GM12872 (cell line): ENCODE data around the gene HMGCLL1.

Experiments used
- TF ChIP-seq, protein P1 (sequence below): IDR thresholded peaks from 3 replicates; pipeline ENCODE4 v1.5.1; 2011; ENCODE audit warnings: low read depth, mild to moderate bottlenecking, low read length, moderate library complexity; ENCODE audit not compliant: insufficient read depth

The HMGCLL1 gene

DNA sequence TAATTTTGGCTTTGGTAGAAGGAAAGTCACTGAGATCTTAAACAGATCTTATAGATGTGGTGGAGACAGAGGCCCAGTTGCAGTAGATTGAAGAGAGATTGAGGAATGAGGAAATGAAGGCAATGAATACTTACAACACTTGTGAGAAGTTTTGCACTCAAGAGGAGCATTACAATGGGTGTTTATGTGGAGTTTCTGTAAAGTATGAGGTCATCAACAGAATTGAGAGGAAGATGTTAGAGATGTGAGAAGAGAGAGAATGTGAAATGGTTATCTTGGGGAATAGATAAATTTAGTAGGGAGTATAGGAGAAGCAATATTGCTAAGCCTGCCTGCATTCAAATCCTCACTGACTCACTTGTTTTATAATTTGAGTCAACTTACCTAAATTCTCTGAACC, 168.3 kb downstream of the HMGCLL1 start:
- TF ChIP-seq, protein P1, sequence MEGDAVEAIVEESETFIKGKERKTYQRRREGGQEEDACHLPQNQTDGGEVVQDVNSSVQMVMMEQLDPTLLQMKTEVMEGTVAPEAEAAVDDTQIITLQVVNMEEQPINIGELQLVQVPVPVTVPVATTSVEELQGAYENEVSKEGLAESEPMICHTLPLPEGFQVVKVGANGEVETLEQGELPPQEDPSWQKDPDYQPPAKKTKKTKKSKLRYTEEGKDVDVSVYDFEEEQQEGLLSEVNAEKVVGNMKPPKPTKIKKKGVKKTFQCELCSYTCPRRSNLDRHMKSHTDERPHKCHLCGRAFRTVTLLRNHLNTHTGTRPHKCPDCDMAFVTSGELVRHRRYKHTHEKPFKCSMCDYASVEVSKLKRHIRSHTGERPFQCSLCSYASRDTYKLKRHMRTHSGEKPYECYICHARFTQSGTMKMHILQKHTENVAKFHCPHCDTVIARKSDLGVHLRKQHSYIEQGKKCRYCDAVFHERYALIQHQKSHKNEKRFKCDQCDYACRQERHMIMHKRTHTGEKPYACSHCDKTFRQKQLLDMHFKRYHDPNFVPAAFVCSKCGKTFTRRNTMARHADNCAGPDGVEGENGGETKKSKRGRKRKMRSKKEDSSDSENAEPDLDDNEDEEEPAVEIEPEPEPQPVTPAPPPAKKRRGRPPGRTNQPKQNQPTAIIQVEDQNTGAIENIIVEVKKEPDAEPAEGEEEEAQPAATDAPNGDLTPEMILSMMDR, result no peak

DNA sequence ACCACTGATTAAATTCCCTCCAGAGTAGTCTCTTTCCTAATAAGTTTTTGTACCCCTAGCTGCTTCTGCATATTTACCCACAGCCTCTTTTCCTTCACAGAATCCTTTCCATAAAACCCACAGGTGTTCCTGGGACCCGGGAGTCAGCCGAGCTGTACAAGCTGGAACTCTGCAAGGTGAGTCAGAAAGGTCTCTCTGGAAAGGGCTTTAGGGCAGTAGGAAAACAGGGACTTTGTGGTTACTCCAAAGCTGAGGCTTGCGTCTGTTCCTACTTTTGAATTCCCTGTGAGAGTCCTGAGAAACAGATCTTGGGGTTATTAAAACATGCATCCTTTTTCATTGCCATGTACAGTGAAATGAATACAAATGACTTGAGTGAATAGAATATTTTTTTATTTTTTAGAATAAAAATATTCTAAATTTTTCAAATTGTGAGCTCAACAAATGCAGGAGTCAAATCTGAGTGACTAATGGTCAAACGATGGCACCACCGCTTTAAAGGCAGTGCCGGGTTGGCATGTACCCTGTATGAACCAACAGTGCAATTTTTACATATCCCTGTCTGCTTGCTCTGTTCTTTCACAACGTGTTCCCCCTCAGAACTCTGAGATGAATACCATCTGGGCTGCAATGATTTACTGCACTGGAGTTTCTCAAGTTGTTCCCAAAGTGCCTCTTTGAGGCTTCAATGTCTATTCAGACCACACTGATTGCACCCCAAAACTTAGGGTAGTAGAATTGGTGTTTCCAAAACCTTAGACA, 173.3 kb downstream of the HMGCLL1 start:
- TF ChIP-seq, protein P1, result no peak

DNA sequence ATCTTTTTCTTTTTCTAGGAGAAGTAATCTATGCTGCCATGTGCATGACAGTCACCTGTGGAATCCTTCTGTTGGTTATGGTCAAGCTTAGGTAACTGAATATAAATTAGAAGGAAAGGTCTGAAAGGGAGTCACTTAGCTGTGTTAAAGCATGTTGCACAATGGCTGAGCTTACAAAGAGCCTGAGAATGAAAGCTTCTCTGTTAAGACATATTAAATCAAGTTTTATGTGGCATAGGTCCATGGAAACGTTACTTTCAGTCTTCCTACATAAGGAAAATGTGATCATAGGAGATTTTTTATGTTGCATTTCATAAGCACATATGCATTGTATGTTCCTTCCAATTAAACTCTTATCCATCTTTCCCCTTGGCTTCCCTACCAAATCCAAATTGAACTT, 179.6 kb downstream of the HMGCLL1 start:
- TF ChIP-seq, protein P1, result no peak

DNA sequence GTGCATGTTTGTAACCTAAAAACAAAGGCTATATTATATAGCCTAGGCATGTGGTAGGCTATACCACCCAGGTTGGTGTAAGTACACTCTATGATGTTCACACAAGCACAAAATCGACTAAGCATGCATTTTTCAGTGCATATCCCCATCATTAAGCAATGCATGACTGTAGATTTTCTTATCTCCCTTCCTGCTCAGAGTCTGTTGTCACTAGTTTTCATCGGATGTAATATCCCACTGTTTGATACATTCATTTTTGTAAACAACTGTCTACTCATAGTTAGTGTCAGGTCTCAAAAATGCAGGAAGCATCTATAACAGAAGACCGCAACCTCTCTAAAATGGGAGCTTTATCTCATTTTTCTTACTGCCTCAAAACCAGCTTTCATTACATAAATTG, 181.0 kb downstream of the HMGCLL1 start:
- TF ChIP-seq, protein P1, result no peak

DNA sequence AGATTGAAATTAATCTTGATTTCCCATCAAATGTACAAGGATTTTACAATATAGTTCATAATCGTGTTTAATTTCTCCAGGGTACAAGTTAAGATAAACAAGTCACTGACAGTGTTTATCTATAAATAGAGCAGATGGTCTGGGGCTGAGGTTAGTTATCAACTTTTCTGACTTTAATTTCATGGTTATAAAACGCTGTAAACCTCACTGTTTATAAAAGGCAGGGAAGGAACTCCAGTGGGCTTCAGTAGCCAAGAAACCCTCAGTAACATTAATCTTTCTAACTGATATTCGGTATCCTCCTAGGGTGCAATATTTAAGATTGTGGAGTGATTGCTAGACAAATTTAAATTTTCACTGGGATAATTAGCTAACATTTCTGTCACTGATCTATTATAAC, 183.1 kb downstream of the HMGCLL1 start:
- TF ChIP-seq, protein P1, result no peak

DNA sequence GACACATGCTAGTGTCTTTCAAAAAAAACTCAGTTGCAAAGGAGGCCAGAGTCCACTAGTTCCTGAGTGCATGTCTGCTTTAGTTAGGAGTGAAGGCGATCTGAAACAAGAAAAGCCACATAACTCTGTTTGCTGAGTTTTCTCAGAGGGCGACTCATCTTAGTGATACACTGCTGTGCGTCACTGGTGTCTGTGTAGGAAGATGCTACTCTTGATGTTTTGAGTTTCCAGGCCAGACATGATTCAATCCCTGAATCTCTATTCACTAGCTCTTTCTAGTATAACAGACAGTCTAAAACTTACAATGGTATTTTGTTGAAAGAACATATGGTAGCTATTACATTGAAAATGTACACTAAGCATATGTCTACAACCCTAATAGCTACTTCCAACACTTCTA, 190.8 kb downstream of the HMGCLL1 start:
- TF ChIP-seq, protein P1, result no peak
